Ishikawa (cell line): ENCODE data around the gene KCND3.

Experiments used
- CEBPB ChIP-seq: IDR thresholded peaks from 2 replicates; pipeline ENCODE4 v1.6.1; 2012
- CREB1 ChIP-seq: IDR thresholded peaks from 2 replicates; pipeline ENCODE4 v1.6.1; 2012; ENCODE audit warnings: low read depth
- EGR1 ChIP-seq: IDR thresholded peaks from 2 replicates; pipeline ENCODE4 v1.6.1; 2012
- EP300 ChIP-seq: IDR thresholded peaks from 2 replicates; pipeline ENCODE4 v1.6.1; 2012; ENCODE audit warnings: borderline replicate concordance
- FOXM1 ChIP-seq: IDR thresholded peaks from 2 replicates; pipeline ENCODE4 v1.6.1; 2012; ENCODE audit warnings: low read depth, borderline replicate concordance
- MAX ChIP-seq: IDR thresholded peaks from 2 replicates; pipeline ENCODE4 v1.6.1; 2012
- NFIC ChIP-seq: IDR thresholded peaks from 2 replicates; pipeline ENCODE4 v1.6.1; 2012
- RAD21 ChIP-seq: IDR thresholded peaks from 2 replicates; pipeline ENCODE4 v1.6.1; 2012; ENCODE audit warnings: low read depth
- REST ChIP-seq: IDR thresholded peaks from 2 replicates; pipeline ENCODE4 v1.6.1; 2012; ENCODE audit warnings: low read depth, mild to moderate bottlenecking
- TAF1 ChIP-seq: IDR thresholded peaks from 2 replicates; pipeline ENCODE4 v1.6.1; 2012; ENCODE audit warnings: low read depth, mild to moderate bottlenecking
- TCF12 ChIP-seq: IDR thresholded peaks from 2 replicates; pipeline ENCODE4 v1.6.1; 2012; ENCODE audit warnings: low read depth
- TEAD4 ChIP-seq: IDR thresholded peaks from 2 replicates; pipeline ENCODE4 v1.6.1; 2012
- USF1 ChIP-seq: IDR thresholded peaks from 2 replicates; pipeline ENCODE4 v1.6.1; 2012
- YY1 ChIP-seq: IDR thresholded peaks from 2 replicates; pipeline ENCODE4 v1.6.1; 2012; ENCODE audit warnings: low read depth
- ZBTB7A ChIP-seq: IDR thresholded peaks from 2 replicates; pipeline ENCODE4 v1.6.1; 2012; ENCODE audit warnings: low read depth

KCND3 gene

GRCh38 chr1:111989531-111990025 is at the start of gene KCND3:
Gene KCND3 (minus strand): TSS chr1:111989668.
- TF ChIP-seq REST (no peak), NFIC (no peak), ZBTB7A (no peak), EP300 (no peak), TAF1 (no peak)

GRCh38 chr1:112034277-112034676 is 44.8 kb upstream of the KCND3 start:
- TF ChIP-seq CREB1 (no peak), EGR1 (no peak), TAF1 (no peak), YY1 (no peak), FOXM1 (no peak), EP300 (no peak), ZBTB7A (no peak), NFIC (no peak), RAD21 (no peak), REST (no peak), TCF12 (no peak), USF1 (no peak), CEBPB (no peak), TEAD4 (no peak), MAX (no peak)

- TF ChIP-seq TAF1, result no peak
- TF ChIP-seq CREB1, result no peak
- no peak for TF ChIP-seq ZBTB7A
- TF ChIP-seq EP300, result no peak
- no peak for TF ChIP-seq YY1
- no peak for TF ChIP-seq EGR1
- no peak for TF ChIP-seq FOXM1
- no peak for TF ChIP-seq TEAD4
- no peak for TF ChIP-seq RAD21
- TF ChIP-seq NFIC, result no peak
- no peak for TF ChIP-seq TCF12
- no peak for TF ChIP-seq REST
- TF ChIP-seq CEBPB, result no peak
- TF ChIP-seq MAX, result no peak
- no peak for TF ChIP-seq USF1
Measured at GRCh38 chr1:112033439-112034120, 44.1 kb upstream of the KCND3 start.

- TF ChIP-seq REST, result no peak
- no peak for TF ChIP-seq CREB1
- no peak for TF ChIP-seq CEBPB
- no peak for TF ChIP-seq RAD21
- TF ChIP-seq NFIC, result no peak
- TF ChIP-seq TEAD4, result no peak
- TF ChIP-seq EGR1, result no peak
- no peak for TF ChIP-seq ZBTB7A
Measured at GRCh38 chr1:112030157-112030556, 40.7 kb upstream of the KCND3 start.
